Measurements from ENCODE around the gene HMGXB3. TPM values are rescaled to one million over a fixed set of nuclear protein-coding genes. Genes with fewer than 3 reads are reported as not detected.

Gene HMGXB3, protein sequence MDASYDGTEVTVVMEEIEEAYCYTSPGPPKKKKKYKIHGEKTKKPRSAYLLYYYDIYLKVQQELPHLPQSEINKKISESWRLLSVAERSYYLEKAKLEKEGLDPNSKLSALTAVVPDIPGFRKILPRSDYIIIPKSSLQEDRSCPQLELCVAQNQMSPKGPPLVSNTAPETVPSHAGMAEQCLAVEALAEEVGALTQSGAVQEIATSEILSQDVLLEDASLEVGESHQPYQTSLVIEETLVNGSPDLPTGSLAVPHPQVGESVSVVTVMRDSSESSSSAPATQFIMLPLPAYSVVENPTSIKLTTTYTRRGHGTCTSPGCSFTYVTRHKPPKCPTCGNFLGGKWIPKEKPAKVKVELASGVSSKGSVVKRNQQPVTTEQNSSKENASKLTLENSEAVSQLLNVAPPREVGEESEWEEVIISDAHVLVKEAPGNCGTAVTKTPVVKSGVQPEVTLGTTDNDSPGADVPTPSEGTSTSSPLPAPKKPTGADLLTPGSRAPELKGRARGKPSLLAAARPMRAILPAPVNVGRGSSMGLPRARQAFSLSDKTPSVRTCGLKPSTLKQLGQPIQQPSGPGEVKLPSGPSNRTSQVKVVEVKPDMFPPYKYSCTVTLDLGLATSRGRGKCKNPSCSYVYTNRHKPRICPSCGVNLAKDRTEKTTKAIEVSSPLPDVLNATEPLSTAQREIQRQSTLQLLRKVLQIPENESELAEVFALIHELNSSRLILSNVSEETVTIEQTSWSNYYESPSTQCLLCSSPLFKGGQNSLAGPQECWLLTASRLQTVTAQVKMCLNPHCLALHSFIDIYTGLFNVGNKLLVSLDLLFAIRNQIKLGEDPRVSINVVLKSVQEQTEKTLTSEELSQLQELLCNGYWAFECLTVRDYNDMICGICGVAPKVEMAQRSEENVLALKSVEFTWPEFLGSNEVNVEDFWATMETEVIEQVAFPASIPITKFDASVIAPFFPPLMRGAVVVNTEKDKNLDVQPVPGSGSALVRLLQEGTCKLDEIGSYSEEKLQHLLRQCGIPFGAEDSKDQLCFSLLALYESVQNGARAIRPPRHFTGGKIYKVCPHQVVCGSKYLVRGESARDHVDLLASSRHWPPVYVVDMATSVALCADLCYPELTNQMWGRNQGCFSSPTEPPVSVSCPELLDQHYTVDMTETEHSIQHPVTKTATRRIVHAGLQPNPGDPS (N-terminal part only)
- 27.9 to 37.0 TPM (median 35.0 TPM) in 5 replicates for total RNA-seq (2022; extraction: Qiagen RNA extraction)

DNA sequence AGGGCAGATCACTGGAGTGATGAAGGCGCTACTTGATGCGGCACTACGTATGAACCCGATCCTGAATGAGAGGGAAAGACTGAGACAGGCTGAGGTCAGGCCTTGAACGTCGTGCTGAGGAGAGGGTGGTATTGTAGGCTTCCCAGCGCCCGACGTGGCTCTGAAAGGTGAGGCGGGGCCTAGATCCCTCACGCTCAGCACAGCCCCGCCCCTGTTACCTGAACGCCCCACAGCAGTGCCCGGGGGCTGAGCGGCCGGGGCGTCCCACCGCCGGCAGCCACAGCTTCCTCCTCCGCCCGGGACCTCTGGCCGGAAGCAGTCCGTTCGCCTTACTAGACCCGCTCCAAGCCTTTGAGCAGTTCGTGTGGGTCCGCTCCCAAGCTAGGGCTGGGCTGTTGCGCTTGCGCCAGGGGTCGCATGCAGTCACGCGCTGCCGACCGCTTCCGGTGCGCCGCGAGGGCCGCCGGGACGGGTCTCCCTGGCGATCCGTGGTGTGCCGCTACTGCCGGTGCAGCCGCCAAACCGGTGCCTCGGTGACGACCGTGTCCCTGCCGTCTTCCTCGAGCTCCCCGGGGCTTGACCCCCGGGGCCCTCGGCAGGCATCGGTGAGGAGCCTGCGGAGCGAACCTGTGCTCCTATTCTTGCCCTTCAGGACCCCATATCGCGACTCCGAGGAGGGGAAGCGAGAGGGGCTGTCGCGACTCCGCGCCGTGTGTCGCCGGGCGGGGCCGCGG lies at the start of gene HMGXB3, which contains the start of gene TIGD6:
Gene HMGXB3, plus strand, starts transcription at position 484 of the 734 bp plus-strand sequence. CDS start 4,114 bp downstream, outside the sequence.
Gene TIGD6, minus strand, starts transcription at position 399 of the 734 bp plus-strand sequence. CDS start 4,306 bp downstream, outside the sequence.

DNA sequence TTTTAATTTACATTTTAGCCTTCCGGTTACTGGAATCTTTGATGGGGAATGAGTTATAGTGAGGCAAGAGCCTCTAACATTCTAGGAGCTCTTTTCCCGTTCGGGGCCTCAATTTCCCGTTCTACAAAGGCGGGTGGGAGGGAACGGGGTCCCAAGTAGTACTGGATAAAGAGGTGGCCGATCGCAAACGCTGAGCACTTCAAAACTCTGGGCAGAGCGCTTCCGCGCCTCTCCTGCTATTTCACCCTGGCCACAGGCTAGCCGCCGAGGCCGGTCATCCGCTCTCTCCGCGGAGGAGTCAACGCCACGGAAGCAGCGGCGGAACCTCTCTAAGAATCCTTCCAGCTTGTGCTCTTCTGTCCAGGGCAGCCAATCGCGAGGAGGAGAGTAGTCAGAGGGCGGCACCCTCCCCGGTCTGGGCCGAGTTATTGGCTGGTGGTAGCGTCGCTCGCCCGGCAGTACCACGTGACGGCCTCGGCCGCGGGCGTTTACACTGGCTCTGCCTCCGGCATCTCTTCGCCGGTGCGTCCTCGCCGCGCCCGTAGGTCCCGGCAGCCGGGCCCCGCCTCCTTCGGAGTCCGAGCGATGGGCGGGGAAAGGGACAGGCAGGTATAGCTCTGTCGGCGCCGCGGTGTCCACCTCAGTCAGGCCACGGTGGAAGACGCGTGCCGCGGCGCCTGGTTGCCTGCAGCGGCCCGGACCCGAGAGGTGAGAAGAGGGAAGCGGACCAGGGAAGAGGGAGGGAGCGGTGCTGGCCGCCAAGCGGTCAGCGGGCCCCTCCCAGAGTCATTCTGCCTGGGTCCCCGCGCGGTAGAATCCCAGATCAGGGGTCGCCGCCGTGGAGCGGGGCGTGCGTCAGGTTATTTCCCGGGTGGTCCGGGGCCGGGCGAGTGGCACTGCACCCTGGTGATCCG lies 40.0 kb upstream of the HMGXB3 start, which contains the start of gene SLC26A2:
Gene SLC26A2, plus strand, starts transcription at position 487 of the 914 bp plus-strand sequence. CDS start 16,895 bp downstream, outside the sequence.

DNA sequence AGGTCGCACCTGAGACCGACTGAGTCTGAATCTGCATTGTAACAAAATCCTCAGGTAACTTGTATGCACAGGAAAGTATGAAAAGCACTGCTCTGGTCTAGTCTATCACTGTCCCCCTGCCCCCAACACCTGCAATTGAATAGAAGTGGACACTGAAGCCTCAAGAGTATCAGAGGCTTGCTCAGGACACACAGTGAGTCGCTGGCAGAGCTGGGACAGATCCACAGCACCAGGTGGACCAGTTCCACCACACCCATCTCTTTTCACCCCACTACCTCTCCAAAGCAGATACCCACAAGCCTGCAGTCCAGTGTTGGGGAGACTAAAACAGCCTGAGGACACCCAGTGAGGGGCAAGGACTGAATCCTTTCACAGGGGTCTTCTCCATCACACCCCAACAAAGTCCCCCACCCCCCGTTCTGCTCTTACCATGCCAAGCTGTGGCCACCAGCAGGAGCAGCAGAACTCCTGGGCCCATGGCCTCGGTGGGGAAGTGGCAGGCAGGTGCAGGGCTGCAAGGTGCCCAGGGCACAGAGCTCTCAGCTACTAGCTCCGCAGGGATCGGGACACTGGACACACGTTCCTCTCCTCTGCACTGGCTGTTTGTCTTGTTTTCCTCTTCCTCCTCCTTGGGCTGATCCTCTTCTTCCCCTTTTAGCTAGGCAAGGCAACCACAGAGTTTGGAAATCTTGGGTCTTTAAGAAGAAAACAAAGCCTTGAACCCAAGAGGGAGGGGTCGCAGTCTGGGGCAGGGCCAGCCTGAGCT lies 85.6 kb downstream of the HMGXB3 start, which contains the start of gene CSF1R:
Gene CSF1R, minus strand, starts transcription at position 605 of the 766 bp plus-strand sequence. Its CDS starts 127 bp downstream, at position 478.

Other genes starting within 250 kb of the HMGXB3 start
- 0.20 to 0.32 TPM (median 0.30 TPM) in 5 replicates for gene PDE6A, start 55.9 kb upstream of the HMGXB3 start, total RNA-seq (2022; extraction: Qiagen RNA extraction)
- 51.3 to 81.6 TPM (median 74.0 TPM) in 5 replicates for gene SLC26A2, start 40.0 kb upstream of the HMGXB3 start, total RNA-seq (2022; extraction: Qiagen RNA extraction)
- gene TIGD6, start 85 bp upstream of the HMGXB3 start, total RNA-seq (2022; extraction: Qiagen RNA extraction): 5.5 to 6.5 TPM (median 5.8 TPM) in 5 replicates
- gene CSF1R, start 85.8 kb downstream of the HMGXB3 start, total RNA-seq (2022; extraction: Qiagen RNA extraction): 0.09 to 0.35 TPM (median 0.17 TPM) in 5 replicates
- gene PDGFRB, start 155.1 kb downstream of the HMGXB3 start, total RNA-seq (2022; extraction: Qiagen RNA extraction): 0.14 to 0.27 TPM (median 0.22 TPM) in 5 replicates
- not detected in 5 replicates for gene CDX1, start 166.0 kb downstream of the HMGXB3 start, total RNA-seq (2022; extraction: Qiagen RNA extraction)
- gene SLC6A7, start 189.3 kb downstream of the HMGXB3 start, total RNA-seq (2022; extraction: Qiagen RNA extraction): 0.02 to 0.04 TPM in 2 of 5 replicates, not detected in the others